ENCODE results near the gene EFNA1. TPM values are rescaled to one million over a fixed set of nuclear protein-coding genes. Genes with fewer than 3 reads are reported as not detected.

The EFNA1 gene
- polyA plus RNA-seq, 2 of the 4 experiments (the other 2 are of a cell fraction), result 25.1 to 38.9 TPM

GRCh38 chr1:155135415-155136028 lies 7.8 kb downstream of the EFNA1 start, which contains the start of gene SLC50A1 (continued):
- TF ChIP-seq KDM1A (IDR thresholded peaks at IDR 0.05; ENCODE audit: low read depth), result no peak
- peak; percentile 62; the same call in 2 of the 3 replicates for TF ChIP-seq BCL3 (IDR thresholded peaks at IDR 0.05)
- no peak; the same call in 1 of the 2 replicates for TF ChIP-seq EHF (CRISPR knock-in tag; IDR thresholded peaks at IDR 0.05)
- TF ChIP-seq HMGXB4 (CRISPR knock-in tag; IDR thresholded peaks at IDR 0.05; ENCODE audit: borderline replicate concordance), result peak; percentile 42; the same call in 1 of the 2 replicates
- no peak for TF ChIP-seq CBX8 (IDR thresholded peaks at IDR 0.05)
- peak; percentile 59; the same call in 1 of the 2 replicates for TF ChIP-seq HOXB5 (CRISPR knock-in tag; IDR thresholded peaks at IDR 0.05)
- TF ChIP-seq MYC (IDR thresholded peaks at IDR 0.05; ENCODE audit: borderline replicate concordance, low read length), result 0 out of 2 replicates have a peak, but pooled peaks have one; percentile 56
- no peak for TF ChIP-seq KDM5A (IDR thresholded peaks at IDR 0.05)
- TF ChIP-seq SREBF2 (IDR thresholded peaks at IDR 0.05), result no peak

- 85% methylated on average over 6 of the region's 6 CpGs for WGBS (ENCODE audit: missing lambda C conversion rate)
- Histone ChIP-seq H3K4me2 (peak overlapping the region; percentile 82), H3K4me1 (peaks cover 31% of the 10 kb centered on the region), H3K9me3 (no peaks in the 10 kb centered on the region), H3K4me3 (peak overlapping the region; percentile 60; the same call in 2 of the 3 replicates), H3K27ac (peak overlapping the region in 1 of 2 experiments; percentile 90; a peak in 3 of 6 replicates)
- DNase-seq (ENCODE audit: low read depth in 1 of 2, low spot score in 1 of 2), result no peak
- ChIA-PET CTCF (interaction anchor here (0.6 to 19.7 kb wide), 8 partner anchors 20 to 92 kb away, joined by 3 to 309 read pairs (median 4); partner anchors contain the start of gene KRTCAP2), POLR2A (interaction anchor here (0.7 kb wide), 1 partner anchor 29 kb away, joined by 4 read pairs; no protein-coding TSS in a partner anchor)
- no peak for FAIRE-seq
- no peak for ATAC-seq
- TF ChIP-seq CHD2 (IDR thresholded peaks at IDR 0.05; ENCODE audit: low read length, partially characterized antibody), result no peak
- TF ChIP-seq HOXB13 (CRISPR knock-in tag; IDR thresholded peaks at IDR 0.05; ENCODE audit: low read depth), result no peak
- TF ChIP-seq SREBF2 (IDR thresholded peaks at IDR 0.05), result no peak
- TF ChIP-seq RFX5 (IDR thresholded peaks at IDR 0.05), result no peak
Measured at GRCh38 chr1:155136748-155137147, 9.1 kb downstream of the EFNA1 start.

- DNase-seq (ENCODE audit: low read depth in 1 of 2, low spot score in 1 of 2) (no peak), FAIRE-seq (no peak), ATAC-seq (no peak)
- POLR2A ChIA-PET, result no interaction called here
- CTCF ChIA-PET, result interaction anchor here (0.6 to 19.7 kb wide), 16 partner anchors 8 to 521 kb away, joined by 3 to 309 read pairs (median 4); partner anchors contain the start of genes ADAM15 and KRTCAP2
- Histone ChIP-seq H3K9me3 (no peaks in the 10 kb centered on the region), H3K4me3 (no peak overlapping the region), H3K4me1 (peaks cover 31% of the 10 kb centered on the region), H3K4me2 (peak overlapping the region; percentile 82), H3K27ac (peak overlapping the region in 1 of 2 experiments; percentile 90; a peak in 3 of 6 replicates)
- TF ChIP-seq PBX3 (IDR thresholded peaks at IDR 0.05), result no peak
- TF ChIP-seq PHF8 (IDR thresholded peaks at IDR 0.05; ENCODE audit: borderline replicate concordance, low read depth), result no peak
- TF ChIP-seq BHLHE40 (IDR thresholded peaks at IDR 0.05; ENCODE audit: low read depth, low read length), result no peak
- TF ChIP-seq BCL3 (IDR thresholded peaks at IDR 0.05), result 0 out of 3 replicates have a peak, but pooled peaks have one; percentile 10
- TF ChIP-seq FOSL2 (IDR thresholded peaks at IDR 0.05), result no peak
- TF ChIP-seq FOSL2 (CRISPR knock-in tag; IDR thresholded peaks at IDR 0.05), result no peak
- 90% methylated on average over 6 of the region's 6 CpGs for whole genome bisulfite sequencing (ENCODE audit: missing lambda C conversion rate)
Measured at GRCh38 chr1:155137154-155137949, 9.7 kb downstream of the EFNA1 start.

Data from A549 (cell line).